ENCODE results near the gene PFKFB3. TPM values are rescaled to one million over a fixed set of nuclear protein-coding genes. Genes with fewer than 3 reads are reported as not detected.
A peak's percentile ranks its signal among the peaks of the same experiment; 100 is the strongest.

PFKFB3 gene
- total RNA-seq, 1 experiment from 2014 or later: 36.8 TPM

DNA sequence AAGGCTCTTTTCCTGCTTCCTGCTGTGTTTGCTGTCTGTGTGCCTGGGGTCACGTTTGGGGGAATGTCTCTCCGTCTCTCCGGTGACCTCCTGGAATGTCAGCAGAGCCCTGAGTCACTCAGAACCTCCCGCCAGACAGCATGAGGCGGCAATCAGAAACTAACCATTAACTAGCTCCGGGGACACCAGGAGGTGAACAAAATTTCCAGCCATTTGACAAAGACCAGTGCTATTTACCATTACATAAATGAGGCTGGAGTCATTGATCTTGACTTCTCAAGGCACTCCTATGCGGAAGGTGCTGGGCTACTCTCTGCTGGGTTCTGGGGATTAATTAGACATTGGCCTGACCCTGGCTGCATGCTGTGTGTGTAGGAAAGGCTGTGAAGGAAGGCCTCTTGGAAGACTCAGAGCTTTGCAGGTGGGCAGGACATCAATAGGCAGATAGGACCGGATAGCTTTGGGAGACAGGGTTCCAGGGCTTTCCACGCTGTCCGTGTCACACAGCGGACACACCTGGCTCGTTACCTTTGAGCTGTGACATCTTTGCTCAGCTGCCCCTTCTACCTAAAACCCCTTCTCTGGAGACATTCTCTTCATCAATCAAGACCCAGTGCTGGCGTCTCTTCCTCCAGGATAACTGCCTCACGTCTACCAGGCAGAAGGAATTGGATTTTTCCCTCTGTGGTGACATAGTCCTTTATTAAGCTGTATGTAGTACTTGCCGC lies 77.0 kb downstream of the PFKFB3 start:
- H2BK5ac ChIP-seq (ENCODE audit: insufficient read length, low read length): no peak overlapping the region
- no peak overlapping the region for H4K8ac ChIP-seq (replicated peaks; ENCODE audit: insufficient read length, low read depth, low read length)
- no CpG with 5 or more reads among the region's 15 CpGs for WGBS (ENCODE audit: extremely low coverage, insufficient read length, low lambda C conversion rate)
- H3K9me3 Mint-ChIP-seq: no peaks in the 10 kb centered on the region; a peak in 1 of 5 replicates
- no peak overlapping the region; a peak in 1 of 7 replicates for H3K27ac Mint-ChIP-seq
- H3K9ac ChIP-seq (ENCODE audit: extremely low read depth, insufficient read length, low read length): no peak overlapping the region
- H3K79me2 ChIP-seq (ENCODE audit: insufficient read depth, low read length): no peaks in the 10 kb centered on the region
- H3K23me2 ChIP-seq (ENCODE audit: insufficient read length, low read depth, low read length, poor library complexity, severe bottlenecking): no peaks in the 10 kb centered on the region
- H3K23ac ChIP-seq (ENCODE audit: insufficient read length, low read depth, low read length): no peak overlapping the region
- H2BK12ac ChIP-seq (ENCODE audit: insufficient read length, low read depth, low read length): no peak overlapping the region
- H3K4me2 ChIP-seq (ENCODE audit: insufficient read depth, insufficient read length, low read length): no peak overlapping the region
- H2BK20ac ChIP-seq (ENCODE audit: low read depth, low read length, poor library complexity, severe bottlenecking): no peak overlapping the region
- DNase-seq: peak; percentile 68
- H4K91ac ChIP-seq (ENCODE audit: insufficient read length, low read depth, low read length): no peak overlapping the region
- H3K18ac ChIP-seq (ENCODE audit: insufficient read length, low read depth, low read length): no peak overlapping the region
- H2BK120ac ChIP-seq (ENCODE audit: low read depth, low read length, poor library complexity, severe bottlenecking): no peak overlapping the region
- no peak overlapping the region for H3T11ph ChIP-seq (ENCODE audit: low read length)
- no peak overlapping the region for H3K27ac ChIP-seq (ENCODE audit: insufficient read length, low read depth, low read length)
- no peaks in the 10 kb centered on the region for H3K27me3 Mint-ChIP-seq (ENCODE audit: low read depth)
- H3K27me3 ChIP-seq (ENCODE audit: insufficient read depth, low read length): no peaks in the 10 kb centered on the region
- no peak overlapping the region for H3K4me3 Mint-ChIP-seq
- no peaks in the 10 kb centered on the region for H4K20me1 ChIP-seq (ENCODE audit: control insufficient read depth, insufficient read depth, insufficient read length)
- TF ChIP-seq, protein P1, sequence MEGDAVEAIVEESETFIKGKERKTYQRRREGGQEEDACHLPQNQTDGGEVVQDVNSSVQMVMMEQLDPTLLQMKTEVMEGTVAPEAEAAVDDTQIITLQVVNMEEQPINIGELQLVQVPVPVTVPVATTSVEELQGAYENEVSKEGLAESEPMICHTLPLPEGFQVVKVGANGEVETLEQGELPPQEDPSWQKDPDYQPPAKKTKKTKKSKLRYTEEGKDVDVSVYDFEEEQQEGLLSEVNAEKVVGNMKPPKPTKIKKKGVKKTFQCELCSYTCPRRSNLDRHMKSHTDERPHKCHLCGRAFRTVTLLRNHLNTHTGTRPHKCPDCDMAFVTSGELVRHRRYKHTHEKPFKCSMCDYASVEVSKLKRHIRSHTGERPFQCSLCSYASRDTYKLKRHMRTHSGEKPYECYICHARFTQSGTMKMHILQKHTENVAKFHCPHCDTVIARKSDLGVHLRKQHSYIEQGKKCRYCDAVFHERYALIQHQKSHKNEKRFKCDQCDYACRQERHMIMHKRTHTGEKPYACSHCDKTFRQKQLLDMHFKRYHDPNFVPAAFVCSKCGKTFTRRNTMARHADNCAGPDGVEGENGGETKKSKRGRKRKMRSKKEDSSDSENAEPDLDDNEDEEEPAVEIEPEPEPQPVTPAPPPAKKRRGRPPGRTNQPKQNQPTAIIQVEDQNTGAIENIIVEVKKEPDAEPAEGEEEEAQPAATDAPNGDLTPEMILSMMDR (conservative IDR thresholded peaks at IDR 0.05): no peak
- H3K4ac ChIP-seq (ENCODE audit: low read depth, low read length): no peak overlapping the region
- no peak overlapping the region for H2BK15ac ChIP-seq (ENCODE audit: low read depth, low read length)
- no peak overlapping the region for H2AFZ ChIP-seq (ENCODE audit: low read length)
- no peak overlapping the region for H4K5ac ChIP-seq (ENCODE audit: insufficient read length, low read depth, low read length)
- H3K14ac ChIP-seq (ENCODE audit: insufficient read depth, low read length): no peak overlapping the region
- no peaks in the 10 kb centered on the region for H3K9me3 ChIP-seq (ENCODE audit: control insufficient read depth, low read depth, low read length)
- no peaks in the 10 kb centered on the region for H3K36me3 Mint-ChIP-seq (ENCODE audit: insufficient read depth in 1 of 3, low read depth in 3 of 3)
- peaks cover 15 to 17% of the 10 kb centered on the region in 2 experiments for H3K4me1 Mint-ChIP-seq
- no peak overlapping the region for H2AK5ac ChIP-seq (ENCODE audit: insufficient read length, low read length)
- no peaks in the 10 kb centered on the region for H3K79me1 ChIP-seq (ENCODE audit: insufficient read depth, low read depth, low read length, poor library complexity, severe bottlenecking)
- no peaks in the 10 kb centered on the region for H3K4me1 ChIP-seq (ENCODE audit: insufficient read depth, low read length)
- no peak overlapping the region for H3K56ac ChIP-seq (ENCODE audit: insufficient read length, low read depth, low read length)

Measured in H9 (cell line).